Progenitor cell of endocrine pancreas (in vitro differentiated cells): ENCODE measurements around the gene FGF8. TPM values are rescaled to one million over a fixed set of nuclear protein-coding genes. Genes with fewer than 3 reads are reported as not detected.

Source experiments
- DNase-seq: peaks from one replicate; pipeline ENCODE4 v3.0.0; 2021; ENCODE audit warnings: low spot score; ENCODE audit not compliant: unreplicated experiment
- H3K27ac Mint-ChIP-seq: 2 replicates; pipeline ENCODE4 v1.8.0; 2021; ENCODE audit warnings: mild to moderate bottlenecking, moderate library complexity, mixed read lengths
- H3K27me3 Mint-ChIP-seq: 2 replicates; pipeline ENCODE4 v1.8.0; 2021; ENCODE audit warnings: mixed read lengths
- H3K36me3 Mint-ChIP-seq: 2 replicates; pipeline ENCODE4 v1.8.0; 2022; ENCODE audit warnings: mixed read lengths; ENCODE audit not compliant: insufficient read depth
- H3K4me1 Mint-ChIP-seq: 2 replicates; pipeline ENCODE4 v1.8.0; 2021; ENCODE audit warnings: low read depth, mixed read lengths
- H3K4me3 Mint-ChIP-seq: 2 replicates; pipeline ENCODE4 v1.8.0; 2021; ENCODE audit warnings: low read depth, mild to moderate bottlenecking, moderate library complexity, mixed read lengths
- H3K9me3 Mint-ChIP-seq: 2 replicates; pipeline ENCODE4 v1.8.0; 2021; ENCODE audit warnings: low read depth, mixed read lengths
- total RNA-seq: library from RNA; stranded (reverse); gene quantifications from 2 replicates; pipeline ENCODE4 v1.2.1, GENCODE V29; 2021
- TF ChIP-seq, protein P1 (sequence below): fragments of 200-600 bp; sonication (generic); IDR thresholded peaks from one replicate; pipeline ENCODE4 v1.5.0; 2021; ENCODE audit warnings: antibody characterized with exemption, mild to moderate bottlenecking; ENCODE audit not compliant: unreplicated experiment

Gene FGF8
- total RNA-seq, 1 donor from 2014 or later: 0.69 TPM

DNA sequence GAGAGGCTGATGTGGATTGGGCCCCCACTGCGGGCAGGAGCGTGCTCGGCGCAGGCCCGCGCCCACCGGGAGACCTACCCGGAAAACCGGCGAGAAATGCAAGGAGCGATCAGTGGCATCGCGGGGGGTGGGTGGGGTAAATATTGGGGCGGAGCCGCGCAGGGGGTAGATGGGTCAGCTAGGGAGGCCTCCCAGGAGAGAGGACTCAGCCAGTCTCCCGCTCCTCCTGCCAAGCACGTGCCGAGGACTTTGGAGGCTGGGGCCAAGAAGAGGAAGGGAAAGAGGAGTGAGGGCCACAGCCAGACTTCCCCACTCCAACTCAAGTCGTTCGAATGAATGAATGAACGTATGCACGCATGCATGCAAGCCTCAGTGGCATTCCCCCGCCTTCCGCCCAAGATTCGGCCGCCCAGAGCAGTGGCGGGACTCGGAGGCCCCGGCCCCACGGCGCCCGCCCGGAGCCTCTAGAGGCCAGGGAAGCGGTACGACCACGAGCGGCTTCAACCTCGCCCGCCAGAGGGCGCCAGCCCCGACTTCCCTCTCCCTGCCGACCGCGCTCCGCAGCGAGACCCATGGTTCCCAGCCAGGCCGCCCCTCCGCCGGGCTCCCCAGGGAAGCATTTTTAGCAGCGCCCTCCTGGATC, 3.8 kb upstream of the FGF8 start:
- no peaks in the 10 kb centered on the region for H3K36me3 Mint-ChIP-seq
- H3K27ac Mint-ChIP-seq: peak overlapping the region; percentile 62
- no peaks in the 10 kb centered on the region for H3K9me3 Mint-ChIP-seq
- TF ChIP-seq, protein P1, sequence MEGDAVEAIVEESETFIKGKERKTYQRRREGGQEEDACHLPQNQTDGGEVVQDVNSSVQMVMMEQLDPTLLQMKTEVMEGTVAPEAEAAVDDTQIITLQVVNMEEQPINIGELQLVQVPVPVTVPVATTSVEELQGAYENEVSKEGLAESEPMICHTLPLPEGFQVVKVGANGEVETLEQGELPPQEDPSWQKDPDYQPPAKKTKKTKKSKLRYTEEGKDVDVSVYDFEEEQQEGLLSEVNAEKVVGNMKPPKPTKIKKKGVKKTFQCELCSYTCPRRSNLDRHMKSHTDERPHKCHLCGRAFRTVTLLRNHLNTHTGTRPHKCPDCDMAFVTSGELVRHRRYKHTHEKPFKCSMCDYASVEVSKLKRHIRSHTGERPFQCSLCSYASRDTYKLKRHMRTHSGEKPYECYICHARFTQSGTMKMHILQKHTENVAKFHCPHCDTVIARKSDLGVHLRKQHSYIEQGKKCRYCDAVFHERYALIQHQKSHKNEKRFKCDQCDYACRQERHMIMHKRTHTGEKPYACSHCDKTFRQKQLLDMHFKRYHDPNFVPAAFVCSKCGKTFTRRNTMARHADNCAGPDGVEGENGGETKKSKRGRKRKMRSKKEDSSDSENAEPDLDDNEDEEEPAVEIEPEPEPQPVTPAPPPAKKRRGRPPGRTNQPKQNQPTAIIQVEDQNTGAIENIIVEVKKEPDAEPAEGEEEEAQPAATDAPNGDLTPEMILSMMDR: peak; percentile 89
- peaks cover 33% of the 10 kb centered on the region for H3K27me3 Mint-ChIP-seq
- DNase-seq: peak; percentile 83
- peak overlapping the region; percentile 63 for H3K4me3 Mint-ChIP-seq
- H3K4me1 Mint-ChIP-seq: peaks cover 29% of the 10 kb centered on the region

DNA sequence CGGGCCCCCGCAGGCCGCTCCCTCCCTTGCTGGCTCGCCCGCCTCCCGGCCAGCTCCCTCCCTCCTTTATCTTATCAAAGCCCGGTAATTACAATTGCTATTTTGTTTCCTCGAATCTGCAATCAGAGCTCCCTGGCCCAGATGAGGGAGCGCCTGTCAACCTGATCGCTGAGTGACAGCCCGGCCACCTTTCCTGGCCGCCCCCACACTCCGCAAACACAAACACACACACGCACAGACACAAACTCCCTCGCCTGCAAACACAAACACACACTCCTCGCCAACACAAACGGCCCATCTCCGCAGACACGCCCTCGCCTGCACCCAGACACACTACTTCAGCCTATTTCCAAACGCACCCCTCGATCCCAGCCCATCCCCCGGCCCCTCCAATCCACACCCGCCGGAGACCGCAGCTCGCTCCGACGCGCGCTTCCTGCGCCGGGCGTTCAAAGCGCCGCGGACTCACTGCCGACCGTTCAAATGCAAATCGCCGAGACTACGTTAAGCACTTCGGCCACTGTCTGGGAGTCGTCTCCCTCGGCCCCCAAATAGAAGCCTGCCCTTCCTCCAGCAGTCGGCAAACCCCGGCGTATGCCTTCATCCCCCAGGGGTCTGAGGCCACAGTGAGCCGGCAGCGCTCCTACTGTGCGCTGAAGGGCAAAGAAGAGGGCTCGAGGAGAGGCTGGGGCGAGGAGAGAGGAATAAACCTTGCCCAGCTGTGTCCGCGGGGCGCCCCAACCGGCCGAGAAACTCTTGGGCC, 3.0 kb upstream of the FGF8 start:
- Mint-ChIP-seq H3K27ac (peak overlapping the region; percentile 42), H3K27me3 (peaks cover 40% of the 10 kb centered on the region), H3K36me3 (no peaks in the 10 kb centered on the region), H3K4me1 (peaks cover 29% of the 10 kb centered on the region), H3K4me3 (peak overlapping the region; percentile 63), H3K9me3 (no peaks in the 10 kb centered on the region)
- TF ChIP-seq, protein P1: no peak
- DNase-seq: no peak

DNA sequence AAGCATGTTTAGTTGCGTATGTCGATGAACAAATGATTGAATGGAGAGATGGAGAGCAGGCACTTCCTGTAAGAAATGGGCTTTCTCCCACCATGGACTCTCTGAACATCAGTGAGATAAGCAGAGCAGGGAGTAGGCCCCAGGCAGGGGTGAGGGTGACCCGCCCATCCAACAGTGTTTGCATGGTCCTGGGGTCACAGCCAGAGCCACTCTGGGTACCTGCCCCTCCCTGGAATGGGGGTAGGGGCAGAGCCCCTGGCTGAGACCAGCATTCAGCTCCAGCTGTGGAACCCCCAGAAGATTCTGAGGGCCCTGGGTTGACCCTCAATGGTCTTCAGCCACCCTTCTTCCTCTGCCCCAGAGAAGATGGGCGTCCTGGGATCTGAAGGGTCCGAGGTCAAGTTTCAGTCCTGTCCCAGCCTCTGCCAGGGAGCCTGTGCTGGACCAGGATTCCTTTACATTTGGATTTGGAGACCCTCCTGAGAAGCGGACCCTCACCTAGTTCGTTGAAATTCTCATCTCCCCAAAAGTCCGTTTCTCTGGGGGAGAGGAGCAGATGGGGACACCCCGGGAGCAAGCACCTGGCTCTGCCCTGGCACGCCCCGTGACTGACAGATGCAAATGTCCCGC, 2.4 kb upstream of the FGF8 start:
- Mint-ChIP-seq H3K4me1 (peaks cover 27% of the 10 kb centered on the region), H3K36me3 (no peaks in the 10 kb centered on the region), H3K4me3 (peak overlapping the region; percentile 63), H3K9me3 (no peaks in the 10 kb centered on the region), H3K27ac (no peak overlapping the region), H3K27me3 (peaks cover 47% of the 10 kb centered on the region)
- no peak for DNase-seq
- TF ChIP-seq, protein P1: no peak

DNA sequence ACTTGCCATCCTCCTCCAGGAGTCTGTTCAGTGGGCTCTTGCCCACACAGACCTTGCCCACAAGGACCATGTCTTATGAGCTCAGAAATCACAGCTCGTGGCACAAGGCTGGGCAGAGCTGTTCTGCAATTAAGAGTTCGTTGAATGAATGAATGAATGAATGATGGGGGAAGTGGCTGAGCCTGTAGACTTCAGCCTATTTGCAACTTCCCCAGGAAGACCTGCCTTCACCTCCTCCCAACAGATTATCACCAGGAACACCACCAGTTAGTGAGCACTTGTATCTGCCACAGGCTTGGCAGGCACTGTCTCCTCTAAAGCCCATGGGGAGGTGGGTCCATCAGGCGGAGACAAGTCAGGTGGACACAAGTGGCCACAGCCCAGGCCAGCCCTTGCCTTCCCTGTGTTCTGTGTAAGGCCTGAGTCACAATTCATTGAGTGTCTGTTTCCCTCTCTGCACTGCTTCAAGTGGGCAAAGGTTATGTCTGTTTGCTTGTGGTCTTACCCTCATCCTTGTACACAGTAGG, 1.8 kb upstream of the FGF8 start:
- TF ChIP-seq, protein P1: no peak
- no peaks in the 10 kb centered on the region for H3K9me3 Mint-ChIP-seq
- peaks cover 22% of the 10 kb centered on the region for H3K4me1 Mint-ChIP-seq
- DNase-seq: no peak
- no peak overlapping the region for H3K4me3 Mint-ChIP-seq
- H3K27ac Mint-ChIP-seq: no peak overlapping the region
- H3K36me3 Mint-ChIP-seq: no peaks in the 10 kb centered on the region
- peaks cover 53% of the 10 kb centered on the region for H3K27me3 Mint-ChIP-seq

DNA sequence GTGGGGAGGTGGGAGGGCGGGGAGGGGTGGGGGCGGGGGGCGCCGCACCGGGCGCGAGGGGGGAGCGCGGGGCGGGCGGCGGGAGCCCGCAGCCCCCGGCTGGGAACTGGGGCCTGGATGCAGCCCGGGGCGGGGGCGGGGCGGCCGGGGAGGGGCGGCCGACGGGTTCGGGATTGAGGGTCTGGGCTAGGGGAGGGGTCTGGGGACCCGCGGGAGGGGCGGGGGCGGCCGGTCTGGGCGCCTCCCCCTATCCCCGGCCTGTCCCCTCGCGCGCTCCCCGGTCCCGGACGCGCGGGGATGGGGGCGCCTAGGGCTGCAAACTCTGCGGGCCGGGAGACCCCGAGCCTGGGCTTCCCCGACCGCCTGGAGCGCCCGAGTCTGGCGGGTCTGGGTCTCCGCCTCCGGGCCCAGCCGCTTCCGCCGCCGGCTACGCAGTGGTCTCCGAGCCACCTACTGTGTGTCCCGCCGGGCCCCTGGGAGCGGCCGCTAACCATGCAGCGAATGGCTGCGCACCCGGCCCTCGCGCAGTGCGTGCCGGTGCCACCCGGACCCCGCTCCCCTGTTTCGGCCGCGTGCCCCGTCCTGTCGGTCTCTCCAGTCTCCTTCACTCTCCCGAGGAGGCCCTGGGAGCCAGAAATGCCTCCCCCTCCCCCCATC, 375 bp upstream of the FGF8 start:
- TF ChIP-seq, protein P1: no peak
- Mint-ChIP-seq H3K27me3 (peaks cover 67% of the 10 kb centered on the region), H3K27ac (no peak overlapping the region), H3K9me3 (no peaks in the 10 kb centered on the region), H3K36me3 (no peaks in the 10 kb centered on the region), H3K4me1 (peaks cover 15% of the 10 kb centered on the region), H3K4me3 (no peak overlapping the region)
- DNase-seq: no peak
